ENCODE measurements around the gene ZNF490. TPM values are rescaled to one million over a fixed set of nuclear protein-coding genes. Genes with fewer than 3 reads are reported as not detected.
"Not testable (repeated sequence)": the region's sequence is repeated elsewhere in the genome, so short reads cannot be mapped to it uniquely, and the experiment has no call there.

Gene ZNF490
- total and polyA plus RNA-seq, 8 donors = 0.38 to 7.0 (median 3.8) TPM

- Histone ChIP-seq H3K4me3 (no peak overlapping the region), H3K9me3 (no peaks in the 10 kb centered on the region), H3K27ac (no peak overlapping the region), H3K36me3 (peaks cover 3 to 53% (median 36%) of the 10 kb centered on the region in 3 donors), H3K4me1 (no peaks in the 10 kb centered on the region), H3K27me3 (no peaks in the 10 kb centered on the region)
- intact Hi-C loops (cut with DNase I) = no loop called here
- no peak for ATAC-seq
- 86 to 96% methylated on average over 8 of the region's 8 CpGs for WGBS, 2 donors
- FAIRE-seq = no peak
- TF ChIP-seq CTCF (IDR thresholded peaks at IDR 0.05) = no peak
- DNase-seq = no peak
Measured at GRCh38 chr19:12626958-12627357, 16.3 kb upstream of the ZNF490 start.

GRCh38 chr19:12623361-12624031 lies 12.9 kb upstream of the ZNF490 start:
- Histone ChIP-seq H3K9me3 (no peaks in the 10 kb centered on the region), H3K27ac (no peak overlapping the region), H3K4me1 (no peaks in the 10 kb centered on the region), H3K27me3 (no peaks in the 10 kb centered on the region), H3K36me3 (peaks cover 3 to 44% (median 31%) of the 10 kb centered on the region in 3 donors), H3K4me3 (no peak overlapping the region)
- WGBS, 2 donors = 80 to 86% methylated on average over 4 of the region's 4 CpGs
- ATAC-seq (no peak), DNase-seq (no peak), FAIRE-seq (no peak)
- intact Hi-C loops (cut with DNase I) = no loop called here
- no peak for TF ChIP-seq CTCF (IDR thresholded peaks at IDR 0.05)

DNA sequence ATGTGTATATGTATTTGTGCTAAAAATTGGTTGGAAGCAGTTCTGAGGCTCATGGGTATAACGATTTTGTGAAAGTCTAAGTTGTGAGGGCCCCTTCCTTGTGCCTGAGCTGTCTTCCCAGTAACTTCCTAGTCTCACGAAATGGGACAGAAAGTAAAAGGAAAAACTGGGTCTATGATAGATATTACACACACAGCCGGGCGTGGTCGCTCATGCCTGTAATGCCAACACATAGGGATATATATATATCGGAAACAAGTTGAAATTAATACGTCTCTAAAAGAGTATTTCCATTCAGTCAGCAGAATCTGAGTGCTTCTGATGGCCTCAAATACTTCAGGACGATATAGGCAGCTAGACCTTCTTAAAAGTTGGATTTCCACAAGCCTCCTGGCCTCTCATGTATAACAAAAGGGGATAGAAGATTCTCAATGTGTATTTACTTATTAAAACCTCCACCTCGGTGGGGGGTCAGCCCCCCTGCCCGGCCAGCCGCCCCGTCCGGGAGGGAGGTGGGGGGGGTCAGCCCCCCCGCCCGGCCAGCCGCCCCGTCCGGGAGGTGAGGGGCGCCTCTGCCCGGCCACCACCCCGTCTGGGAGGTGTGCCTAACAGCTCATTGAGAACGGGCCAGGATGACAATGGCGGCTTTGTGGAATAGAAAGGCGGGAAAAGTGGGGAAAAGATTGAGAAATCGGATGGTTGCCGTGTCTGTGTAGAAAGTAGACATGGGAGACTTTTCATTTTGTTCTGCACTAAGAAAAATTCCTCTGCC lies 10.8 kb upstream of the ZNF490 start:
- not testable (repeated sequence) for ATAC-seq, FAIRE-seq
- peaks cover 3 to 23% (median 13%) of the 10 kb centered on the region in 3 donors for H3K36me3 ChIP-seq

DNA sequence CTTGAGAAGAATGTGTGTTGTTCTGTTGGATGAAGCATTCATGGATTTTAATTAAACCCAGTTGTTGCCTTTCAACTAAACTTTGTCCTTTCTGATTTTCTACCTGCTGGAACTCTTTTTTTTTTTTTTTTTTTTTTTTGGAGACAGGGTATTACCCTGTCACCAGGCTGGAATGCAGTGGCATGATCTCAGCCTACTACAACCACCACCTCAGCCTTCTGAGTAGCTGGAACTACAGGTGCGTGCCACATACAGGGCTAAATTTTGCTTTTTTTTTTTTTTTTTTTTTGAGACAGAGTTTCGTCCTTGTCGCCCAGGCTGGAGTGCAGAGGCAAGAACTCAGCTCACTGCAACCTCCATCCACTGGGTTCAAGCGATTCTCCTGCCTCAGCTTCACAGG lies 7.0 kb upstream of the ZNF490 start:
- ATAC-seq = peak in 2 of 4 donors; percentile 22 to 33
- Histone ChIP-seq H3K36me3 (no peaks in the 10 kb centered on the region), H3K27ac (no peak overlapping the region), H3K4me3 (no peak overlapping the region), H3K4me1 (peaks cover 0 to 2% (median 0%) of the 10 kb centered on the region in 3 donors), H3K27me3 (no peaks in the 10 kb centered on the region), H3K9me3 (no peaks in the 10 kb centered on the region)
- 83 to 91% methylated on average over 4 of the region's 4 CpGs for WGBS, 2 donors
- intact Hi-C loops (cut with DNase I) = no loop called here
- FAIRE-seq = no peak
- DNase-seq = no peak
- TF ChIP-seq CTCF (IDR thresholded peaks at IDR 0.05) = no peak

More for the DNA sequence above, 10.8 kb upstream of the ZNF490 start:
- H3K9me3 ChIP-seq; intact Hi-C loops (cut with DNase I); H3K4me3 ChIP-seq; H3K4me1 ChIP-seq; H3K27me3 ChIP-seq; H3K27ac ChIP-seq; DNase-seq: not testable (repeated sequence)
- 72 to 95% methylated on average over 9 to 26 of the region's 26 CpGs for WGBS, 2 donors

DNA sequence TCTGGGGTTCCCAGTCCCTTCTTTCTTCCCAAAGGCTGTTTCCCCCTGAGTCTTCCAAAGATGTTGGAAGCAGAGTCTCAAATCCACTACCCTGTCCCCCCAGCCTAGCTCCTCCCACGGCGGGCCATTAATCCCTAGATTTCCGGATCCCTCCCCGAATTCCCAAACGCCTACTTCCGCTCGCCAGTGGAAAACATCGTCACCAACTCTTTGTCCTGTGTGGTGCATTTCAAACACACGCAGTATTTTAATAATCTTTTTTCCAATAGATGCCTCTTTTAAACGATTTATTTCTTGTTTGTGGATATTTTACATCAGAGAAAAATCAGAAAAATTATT lies 717 bp upstream of the ZNF490 start:
- no peaks in the 10 kb centered on the region for H3K9me3 ChIP-seq
- intact Hi-C loops (cut with DNase I) = no loop called here
- H3K27me3 ChIP-seq = no peaks in the 10 kb centered on the region
- H3K4me1 ChIP-seq = peaks cover 3 to 19% (median 7%) of the 10 kb centered on the region in 3 donors
- FAIRE-seq (no peak), DNase-seq (peak; percentile 67 to 75 (median 71)), ATAC-seq (peak; percentile 77 to 84 (median 80))
- no peaks in the 10 kb centered on the region for H3K36me3 ChIP-seq
- WGBS, 2 donors = 0 to 1% methylated on average over 10 of the region's 10 CpGs
- peak overlapping the region; percentile 74 to 98 (median 92) for H3K4me3 ChIP-seq
- peak overlapping the region; percentile 96 to 99 (median 96) for H3K27ac ChIP-seq
- TF ChIP-seq CTCF (IDR thresholded peaks at IDR 0.05) = no peak
